ENCODE measurements around the gene USP21. TPM values are rescaled to one million over a fixed set of nuclear protein-coding genes. Genes with fewer than 3 reads are reported as not detected.
A peak's percentile ranks its signal among the peaks of the same experiment; 100 is the strongest.

Gene USP21
- polyA plus RNA-seq, 1 experiment: 19.3 TPM

- peak; percentile 60 for DNase-seq (ENCODE audit: low read depth)
- TF ChIP-seq CTCF (IDR thresholded peaks at IDR 0.05; ENCODE audit: insufficient read depth, low read depth, low read length): no peak
- Histone ChIP-seq H3K4me3 (ENCODE audit: low read depth, low read length) (peak within 1 kb of the TSS; percentile 72), H3K27me3 (ENCODE audit: control insufficient read depth, insufficient read depth, low read length) (no peaks in the 10 kb centered on the region), H3K36me3 (ENCODE audit: control insufficient read depth, insufficient read depth, low read length) (peaks cover 5% of the 10 kb centered on the region)
- POLR2A ChIA-PET: interaction anchor here (0.6 kb wide), 5 partner anchors 12 to 117 kb away, joined by 3 to 11 read pairs (median 3); partner anchors contain the start of genes DEDD, PPOX and USF1
- CTCF ChIA-PET: interaction anchor here (0.7 to 1.0 kb wide), 3 partner anchors 11 to 78 kb away, joined by 3 to 4 read pairs (median 3); no protein-coding TSS in a partner anchor
Measured at GRCh38 chr1:161153682-161154337, 5.5 kb upstream of the USP21 start, which contains the start of gene UFC1. TSS of gene UFC1 (plus strand) at chr1:161153978. CDS start at chr1:161153998, 20 bp downstream.

- ChIA-PET CTCF (interaction anchor here (1.1 to 2.2 kb wide), 3 partner anchors 8 to 133 kb away, joined by 4 to 6 read pairs (median 4); partner anchors contain the start of gene PPOX), POLR2A (no interaction called here)
- DNase-seq (ENCODE audit: low read depth): no peak
Measured at GRCh38 chr1:161157867-161158266, 1.4 kb upstream of the USP21 start.

GRCh38 chr1:161158316-161159010 is 837 bp upstream of the USP21 start:
- POLR2A ChIA-PET: no interaction called here
- no peaks in the 10 kb centered on the region for H3K27me3 ChIP-seq (ENCODE audit: control insufficient read depth, insufficient read depth, low read length)
- TF ChIP-seq CTCF (IDR thresholded peaks at IDR 0.05; ENCODE audit: insufficient read depth, low read depth, low read length): no peak
- no peak for DNase-seq (ENCODE audit: low read depth)
- peaks cover 11% of the 10 kb centered on the region for H3K36me3 ChIP-seq (ENCODE audit: control insufficient read depth, insufficient read depth, low read length)
- no peak overlapping the region for H3K4me3 ChIP-seq (ENCODE audit: low read depth, low read length)
- CTCF ChIA-PET: interaction anchor here (1.1 to 2.2 kb wide), 2 partner anchors 62 to 133 kb away, joined by 4 read pairs; no protein-coding TSS in a partner anchor

More at GRCh38 chr1:161157867-161158266, 1.4 kb upstream of the USP21 start:
- no peak overlapping the region for H3K4me3 ChIP-seq (ENCODE audit: low read depth, low read length)
- H3K27me3 ChIP-seq (ENCODE audit: control insufficient read depth, insufficient read depth, low read length): no peaks in the 10 kb centered on the region
- H3K36me3 ChIP-seq (ENCODE audit: control insufficient read depth, insufficient read depth, low read length): peaks cover 11% of the 10 kb centered on the region
- TF ChIP-seq CTCF (IDR thresholded peaks at IDR 0.05; ENCODE audit: insufficient read depth, low read depth, low read length): no peak

- Histone ChIP-seq H3K4me3 (ENCODE audit: low read depth, low read length) (peak overlapping the region; percentile 84), H3K27me3 (ENCODE audit: control insufficient read depth, insufficient read depth, low read length) (no peaks in the 10 kb centered on the region), H3K36me3 (ENCODE audit: control insufficient read depth, insufficient read depth, low read length) (peaks cover 14% of the 10 kb centered on the region)
- ChIA-PET POLR2A (no interaction called here), CTCF (no interaction called here)
- no peak for DNase-seq (ENCODE audit: low read depth)
- no peak for TF ChIP-seq CTCF (IDR thresholded peaks at IDR 0.05; ENCODE audit: insufficient read depth, low read depth, low read length)
Measured at GRCh38 chr1:161159913-161160243, 578 bp downstream of the USP21 start.

- TF ChIP-seq CTCF (IDR thresholded peaks at IDR 0.05; ENCODE audit: insufficient read depth, low read depth, low read length): no peak
- ChIA-PET CTCF (no interaction called here), POLR2A (no interaction called here)
- Histone ChIP-seq H3K4me3 (ENCODE audit: low read depth, low read length) (no peak overlapping the region), H3K36me3 (ENCODE audit: control insufficient read depth, insufficient read depth, low read length) (peaks cover 15% of the 10 kb centered on the region), H3K27me3 (ENCODE audit: control insufficient read depth, insufficient read depth, low read length) (no peaks in the 10 kb centered on the region)
- no peak for DNase-seq (ENCODE audit: low read depth)
Measured at GRCh38 chr1:161160671-161161145, 1.4 kb downstream of the USP21 start.
